Measurements from ENCODE around the gene CPNE5. TPM values are rescaled to one million over a fixed set of nuclear protein-coding genes. Genes with fewer than 3 reads are reported as not detected.

The CPNE5 gene
- total and polyA plus RNA-seq, 9 of the 15 experiments (the other 6 are each of a cell fraction or from before 2014, with no cell fraction given): 0.14 to 1.0 (median 0.46) TPM; not detected in 2

DNA sequence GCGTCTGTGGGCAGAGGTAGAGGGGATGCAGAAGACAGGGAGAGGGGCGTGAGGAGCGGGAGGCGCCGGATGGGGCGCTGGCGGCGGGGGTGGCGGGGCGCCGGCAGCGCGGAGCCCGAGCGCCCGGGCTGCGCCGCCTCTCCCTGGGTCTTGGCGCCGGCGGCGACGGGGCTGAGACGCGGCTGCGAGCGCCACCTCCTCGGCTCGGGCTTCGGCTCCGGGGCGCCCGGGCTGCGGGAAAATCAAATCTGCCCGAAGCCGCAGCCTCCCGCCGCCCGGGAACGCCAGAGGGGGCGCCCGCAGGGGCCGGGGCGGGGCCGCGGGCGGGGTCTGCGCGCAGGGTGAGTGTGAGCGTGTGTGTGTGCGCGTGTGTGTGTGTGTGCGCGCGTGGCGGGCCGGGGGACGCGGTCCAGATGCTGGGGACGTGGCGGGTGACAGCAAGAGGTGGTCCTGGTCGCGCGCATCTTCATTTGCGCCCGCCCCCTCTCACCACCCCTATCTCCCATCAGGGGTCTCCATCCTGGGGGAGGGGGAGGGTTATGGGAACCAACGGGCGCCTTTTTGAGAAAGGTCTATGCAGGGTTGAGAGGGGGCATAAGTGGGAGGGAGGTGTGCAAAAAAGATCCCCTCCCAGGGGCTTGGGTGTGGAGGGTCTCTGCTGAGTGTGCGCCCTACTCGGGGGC, 646 bp upstream of the CPNE5 start (continued):
- TF ChIP-seq ATF7 (IDR thresholded peaks at IDR 0.05): peak; percentile 29; the same call in 1 of the 2 replicates
- TF ChIP-seq, protein P1, sequence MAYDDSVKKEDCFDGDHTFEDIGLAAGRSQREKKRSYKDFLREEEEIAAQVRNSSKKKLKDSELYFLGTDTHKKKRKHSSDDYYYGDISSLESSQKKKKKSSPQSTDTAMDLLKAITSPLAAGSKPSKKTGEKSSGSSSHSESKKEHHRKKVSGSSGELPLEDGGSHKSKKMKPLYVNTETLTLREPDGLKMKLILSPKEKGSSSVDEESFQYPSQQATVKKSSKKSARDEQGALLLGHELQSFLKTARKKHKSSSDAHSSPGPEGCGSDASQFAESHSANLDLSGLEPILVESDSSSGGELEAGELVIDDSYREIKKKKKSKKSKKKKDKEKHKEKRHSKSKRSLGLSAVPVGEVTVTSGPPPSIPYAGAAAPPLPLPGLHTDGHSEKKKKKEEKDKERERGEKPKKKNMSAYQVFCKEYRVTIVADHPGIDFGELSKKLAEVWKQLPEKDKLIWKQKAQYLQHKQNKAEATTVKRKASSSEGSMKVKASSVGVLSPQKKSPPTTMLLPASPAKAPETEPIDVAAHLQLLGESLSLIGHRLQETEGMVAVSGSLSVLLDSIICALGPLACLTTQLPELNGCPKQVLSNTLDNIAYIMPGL (CRISPR knock-in tag; IDR thresholded peaks at IDR 0.05): no peak
- peak; percentile 61 for TF ChIP-seq SMAD4 (CRISPR knock-in tag; conservative IDR thresholded peaks at IDR 0.05)
- peak; percentile 13 for TF ChIP-seq CHD1 (IDR thresholded peaks at IDR 0.05; ENCODE audit: low read length)
- TF ChIP-seq SMARCB1 (IDR thresholded peaks at IDR 0.05; ENCODE audit: insufficient read length, low read depth): no peak
- TF ChIP-seq MYC (IDR thresholded peaks at IDR 0.05; ENCODE audit: low read depth, low read length): peak; percentile 52; the same call in 1 of the 2 replicates
- no peak for TF ChIP-seq MYC (CRISPR knock-in tag; IDR thresholded peaks at IDR 0.05; ENCODE audit: borderline replicate concordance, low read depth)
- TF ChIP-seq FIP1L1 (IDR thresholded peaks at IDR 0.05; ENCODE audit: low read depth, low read length, poor library complexity, severe bottlenecking): no peak
- peak; percentile 66 for TF ChIP-seq CTBP1 (IDR thresholded peaks at IDR 0.05; ENCODE audit: borderline replicate concordance)
- TF ChIP-seq ZBTB7A (IDR thresholded peaks at IDR 0.05; ENCODE audit: borderline replicate concordance, control insufficient read depth, low read depth, low read length): peak; percentile 89
